Stimulated activated CD4-positive, alpha-beta T cell treated with anti-CD3 and anti-CD28 coated beads, Interleukin-12 subunit alpha, Interleukin-12 subunit beta, amount 100 ng/mL, for 48 hours (primary cell): ENCODE measurements around the gene NPTX1.

Source experiments
- DNase-seq, 3 donors: peaks; one replicate each; pipeline ENCODE4 v3.0.0-alpha.2; 2020; ENCODE audit warnings: low read depth in 2 of 3, low spot score in 1 of 3

Gene NPTX1

DNA sequence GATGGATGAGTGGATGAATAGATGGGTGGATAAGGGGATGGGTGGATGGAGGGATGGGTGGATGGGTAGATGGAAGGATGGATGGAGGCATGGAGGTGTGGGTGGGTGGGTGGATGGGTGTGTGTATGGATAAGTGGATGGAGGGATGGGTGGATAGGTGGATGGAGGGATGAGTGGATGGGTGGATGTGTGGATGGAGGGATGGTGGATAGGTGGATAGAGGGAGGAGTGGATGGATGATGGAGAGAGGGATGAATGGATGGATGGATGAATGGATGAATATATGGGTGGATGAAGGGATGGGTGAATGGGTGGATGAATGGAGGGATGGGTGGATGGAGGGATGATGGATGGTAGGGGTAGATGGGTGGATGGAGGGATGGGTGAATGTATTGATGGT, 27.5 kb upstream of the NPTX1 start:
- no peak for DNase-seq

DNA sequence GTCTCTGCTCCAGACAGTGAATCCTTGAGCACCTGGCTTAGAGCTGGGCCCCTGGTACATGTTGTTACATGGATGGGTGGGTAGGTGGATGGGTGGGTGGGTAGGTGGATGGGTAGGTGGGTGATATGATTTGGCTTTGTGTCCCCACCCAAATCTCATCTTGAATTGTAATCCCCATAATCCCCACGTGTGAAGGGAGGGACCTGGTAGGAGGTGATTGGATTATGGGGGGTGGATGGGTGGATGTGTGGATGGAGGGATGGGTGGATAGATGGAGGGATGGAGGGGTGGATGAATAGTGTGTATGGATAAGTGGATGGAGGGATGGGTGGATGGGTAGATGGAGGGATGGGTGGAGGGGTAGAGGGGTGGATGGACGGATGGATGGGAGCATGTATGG, 26.6 kb upstream of the NPTX1 start:
- DNase-seq = no peak

DNA sequence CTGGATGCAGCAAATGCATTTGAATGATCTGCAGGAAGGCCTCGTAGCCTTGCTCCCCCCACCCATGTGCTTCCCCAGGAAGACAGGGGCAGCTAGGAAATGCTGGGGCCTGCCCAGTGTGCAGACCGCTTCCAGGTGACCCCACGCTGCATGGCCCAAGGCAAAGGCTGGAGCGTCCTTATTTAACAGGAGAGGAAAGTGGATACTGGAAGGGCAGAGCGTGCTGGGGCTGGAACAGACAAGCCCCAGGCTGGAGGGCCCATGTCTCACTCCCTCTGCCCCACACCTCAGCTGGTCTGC, 26.1 kb upstream of the NPTX1 start:
- DNase-seq = no peak

DNA sequence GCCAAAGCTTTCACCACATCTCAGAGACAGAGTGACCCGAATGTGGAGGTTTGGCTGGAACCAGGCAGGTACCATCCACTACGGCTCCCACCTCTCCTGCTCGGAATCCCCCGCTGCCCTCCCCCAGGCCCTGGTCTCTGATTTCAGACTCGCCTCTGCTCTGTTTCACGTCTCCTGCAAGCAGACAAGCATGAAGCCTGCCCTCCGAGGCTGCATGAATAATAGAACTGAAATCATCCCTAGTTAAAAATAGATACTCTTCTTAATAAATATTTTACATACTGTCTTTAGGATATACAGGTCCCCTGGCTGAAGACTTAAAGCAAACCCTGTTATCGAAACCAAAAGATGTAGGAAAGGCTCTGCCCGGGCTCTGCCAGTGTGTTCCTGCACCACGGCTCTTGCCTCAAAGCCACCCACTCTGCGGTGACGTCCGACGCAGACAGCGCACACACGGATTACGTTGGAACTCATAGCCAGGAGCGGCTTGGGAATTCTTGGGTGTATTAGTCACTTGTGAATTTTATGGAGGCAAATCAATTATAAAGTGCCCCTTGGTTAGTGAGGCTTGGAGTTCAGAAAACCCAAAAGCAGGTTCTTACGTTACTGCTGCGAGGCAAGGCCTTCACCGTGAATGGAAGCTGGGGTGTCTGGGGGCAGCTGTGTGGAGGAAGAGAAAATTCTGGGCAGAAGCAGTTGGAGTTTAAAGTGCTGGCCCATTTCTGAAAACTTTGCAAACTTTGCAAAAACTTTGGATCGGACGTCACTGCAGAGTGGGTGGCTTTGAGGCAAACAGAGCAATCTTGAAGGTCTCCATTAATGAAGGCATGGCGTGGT, 25.6 kb upstream of the NPTX1 start:
- no peak for DNase-seq

DNA sequence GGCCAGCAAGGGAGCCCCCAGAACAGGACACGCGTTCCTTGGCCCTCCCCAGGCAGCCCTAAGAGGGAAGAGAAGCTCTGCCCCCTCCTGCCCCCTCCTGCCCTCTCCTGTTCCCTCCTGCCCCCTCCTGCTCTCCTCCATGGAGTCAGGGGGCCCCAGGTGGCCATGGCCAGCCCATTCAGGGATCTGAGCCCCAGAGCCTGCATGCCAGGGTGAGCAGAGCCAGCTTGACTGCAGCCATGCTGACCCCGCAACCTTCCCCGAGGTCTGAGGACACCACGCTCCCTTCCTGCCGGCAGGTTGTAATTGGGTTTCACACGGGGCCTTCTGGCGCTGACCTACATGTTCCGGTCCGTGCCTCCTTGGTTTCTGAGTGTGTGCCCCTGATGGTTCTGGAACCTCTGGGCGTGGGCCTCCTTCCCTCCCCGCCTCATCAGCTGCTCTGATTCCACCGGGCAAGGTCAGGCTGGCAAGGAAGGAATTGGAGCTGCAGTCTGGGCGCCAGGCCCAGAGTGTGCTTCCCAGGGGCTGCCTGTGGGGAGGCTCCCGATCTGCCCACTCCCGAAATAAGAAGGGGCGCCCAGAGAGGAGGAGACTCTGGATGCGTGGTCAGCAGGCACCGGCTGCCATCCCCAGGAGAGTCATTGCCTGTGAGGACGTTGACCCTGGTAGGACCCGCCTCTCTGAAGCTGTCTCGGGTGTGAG, 23.7 kb upstream of the NPTX1 start:
- DNase-seq = no peak

DNA sequence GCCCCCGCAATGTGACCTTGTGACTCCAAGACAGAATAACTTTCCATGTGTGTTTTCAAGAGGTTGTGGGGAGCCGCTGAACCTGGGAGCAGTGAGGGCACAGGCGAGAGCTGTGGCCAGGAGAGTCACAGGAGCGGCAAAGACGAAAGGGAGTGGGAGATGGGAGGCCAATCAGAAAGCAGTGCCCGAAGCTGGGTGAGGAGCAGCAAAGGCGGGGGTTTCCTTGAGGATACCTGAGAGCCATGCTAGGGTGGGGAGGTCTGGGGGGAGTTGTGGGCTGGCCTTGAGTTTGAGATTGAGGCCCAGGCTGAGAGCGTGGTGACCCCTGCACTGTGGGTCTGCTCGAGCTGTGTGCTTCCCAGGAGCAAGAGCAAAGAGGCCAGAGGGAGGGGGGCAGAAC, 23.2 kb upstream of the NPTX1 start:
- no peak for DNase-seq

DNA sequence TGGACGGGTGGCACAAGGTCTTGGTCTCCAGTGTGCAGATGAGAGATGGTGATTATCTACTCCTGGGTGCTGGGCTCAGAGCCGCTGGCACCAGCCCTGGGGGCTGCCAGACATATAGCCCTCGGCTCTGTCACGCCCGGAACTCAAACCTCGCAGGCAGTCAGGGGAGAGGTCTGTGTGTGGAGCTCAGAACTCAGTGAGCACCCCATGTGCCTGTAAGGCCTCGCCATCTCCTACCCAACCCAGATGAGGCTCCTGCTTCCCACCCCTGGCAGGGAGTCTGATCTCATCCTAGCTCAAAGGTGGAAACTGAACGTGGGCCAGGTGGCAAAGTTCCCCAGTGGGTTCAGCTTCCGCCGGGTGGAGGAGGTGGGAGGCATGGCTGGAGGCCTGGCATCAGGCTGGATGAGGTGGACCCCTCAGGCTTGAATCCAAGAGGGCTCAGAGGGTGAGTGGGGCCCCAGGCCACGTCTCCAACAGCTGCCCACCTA, 22.6 kb upstream of the NPTX1 start:
- DNase-seq = no peak

DNA sequence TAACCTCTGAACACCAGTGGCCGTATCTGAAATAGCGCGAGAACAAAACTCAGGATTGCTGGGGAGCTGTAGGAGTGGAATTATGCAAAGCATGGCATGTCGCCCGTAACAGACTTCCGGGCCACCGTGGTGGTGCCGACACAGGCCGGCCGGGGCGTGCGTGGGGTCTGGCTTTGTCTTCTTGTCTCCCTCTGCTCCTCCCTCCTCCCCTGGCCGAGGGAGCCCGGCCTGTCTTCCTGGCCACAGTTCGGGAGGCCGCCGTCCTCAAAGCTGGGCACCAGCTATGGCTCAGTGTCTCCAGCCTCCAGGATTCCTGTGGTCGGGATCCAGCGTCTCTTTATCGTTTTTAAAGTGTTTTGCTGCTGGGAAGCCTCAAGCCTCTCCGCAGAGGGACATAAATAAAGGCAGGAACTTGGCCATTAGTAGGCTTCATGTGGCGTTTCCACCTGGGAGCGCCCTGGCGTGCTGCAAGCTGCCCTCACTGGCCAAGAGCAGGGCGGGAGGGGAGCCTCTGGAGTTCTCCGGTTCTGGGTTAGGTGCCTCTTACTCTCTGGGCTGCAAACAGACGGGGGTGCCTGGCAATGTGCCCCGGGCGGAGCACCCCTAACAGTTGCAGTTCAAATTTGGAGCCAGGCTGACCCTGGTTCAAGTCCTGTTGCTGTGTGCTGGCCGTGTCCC, 22.0 kb upstream of the NPTX1 start:
- no peak for DNase-seq

DNA sequence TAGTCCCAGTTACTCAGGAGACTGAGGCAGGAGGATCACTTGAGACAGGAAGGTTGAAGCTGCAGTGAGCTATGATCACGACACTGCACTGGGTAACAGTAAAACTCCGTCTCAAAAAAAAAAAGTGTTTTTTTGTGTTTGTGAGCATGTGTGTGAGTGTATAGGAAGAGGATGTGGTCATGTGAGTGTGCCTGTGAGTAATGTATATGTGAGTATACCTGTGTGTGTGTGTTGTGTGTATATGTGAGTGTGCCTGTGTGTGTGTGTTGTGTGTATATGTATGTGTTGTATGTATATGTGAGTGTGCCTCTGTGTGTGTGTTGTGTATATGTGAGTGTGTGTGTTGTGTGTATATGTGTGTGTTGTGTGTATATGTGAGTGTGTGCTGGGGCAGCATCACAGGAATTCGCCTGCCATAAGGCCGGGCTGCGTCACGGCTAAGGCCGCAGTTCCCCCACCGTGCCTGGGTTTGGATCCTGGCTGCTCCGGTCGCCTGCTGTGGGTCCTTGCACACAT, 21.4 kb upstream of the NPTX1 start:
- DNase-seq = no peak

DNA sequence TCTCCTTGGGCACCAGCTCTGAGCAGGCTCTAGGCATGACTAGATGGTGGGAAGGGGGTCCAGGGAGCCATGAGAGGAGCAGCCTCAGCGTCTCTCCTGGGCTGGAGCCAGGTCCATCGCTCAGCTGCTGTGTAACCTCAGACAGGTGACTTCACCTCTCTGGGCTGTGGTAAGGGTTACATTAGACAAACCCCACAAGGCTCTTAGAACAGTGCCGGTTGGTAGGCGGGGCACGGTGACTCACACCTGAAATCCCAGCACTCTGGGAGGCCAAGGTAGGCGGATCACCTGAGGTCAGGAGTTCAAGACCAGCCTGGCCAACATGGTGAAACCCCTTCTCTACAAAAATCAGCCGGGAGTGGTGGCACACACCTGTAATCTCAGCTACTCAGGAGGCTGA, 18.1 kb upstream of the NPTX1 start:
- no peak for DNase-seq

DNA sequence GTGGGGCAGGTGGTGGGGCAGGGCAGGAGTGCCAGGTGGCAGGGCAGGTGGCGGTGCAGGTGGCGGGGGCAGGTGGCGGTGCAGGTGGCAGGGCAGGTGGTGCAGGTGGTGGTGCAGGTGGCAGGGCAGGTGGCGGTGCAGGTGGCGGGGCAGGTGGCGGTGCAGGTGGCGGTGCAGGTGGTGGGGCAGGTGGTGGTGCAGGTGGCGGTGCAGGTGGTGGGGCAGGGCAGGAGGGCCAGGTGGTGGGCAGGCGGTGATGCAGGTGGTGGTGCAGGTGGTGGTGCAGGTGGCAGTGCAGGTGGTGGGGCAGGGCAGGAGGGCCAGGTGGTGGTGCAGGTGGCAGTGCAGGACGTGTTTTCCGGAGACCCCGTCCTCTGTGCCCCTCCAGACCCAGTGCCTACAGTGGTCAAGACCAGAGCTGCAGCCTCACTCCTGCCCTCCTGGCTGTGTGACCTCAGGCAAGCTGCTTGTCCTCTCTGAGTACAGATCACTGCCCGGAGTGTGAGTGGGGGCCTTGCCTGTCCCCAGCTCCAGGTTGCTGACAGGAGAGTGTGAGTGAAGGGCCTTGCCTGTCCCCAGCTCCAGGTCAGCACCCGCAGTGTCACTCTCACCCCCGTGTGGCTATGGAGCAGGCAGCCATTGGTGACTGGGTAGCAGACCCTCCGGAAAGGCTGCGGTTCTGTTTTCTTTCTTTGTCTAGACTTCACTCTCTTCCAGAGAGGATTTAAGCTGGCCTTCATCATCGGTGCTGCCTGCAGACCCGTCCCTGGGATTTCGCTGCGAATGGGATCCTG, 16.1 kb upstream of the NPTX1 start:
- no peak for DNase-seq

DNA sequence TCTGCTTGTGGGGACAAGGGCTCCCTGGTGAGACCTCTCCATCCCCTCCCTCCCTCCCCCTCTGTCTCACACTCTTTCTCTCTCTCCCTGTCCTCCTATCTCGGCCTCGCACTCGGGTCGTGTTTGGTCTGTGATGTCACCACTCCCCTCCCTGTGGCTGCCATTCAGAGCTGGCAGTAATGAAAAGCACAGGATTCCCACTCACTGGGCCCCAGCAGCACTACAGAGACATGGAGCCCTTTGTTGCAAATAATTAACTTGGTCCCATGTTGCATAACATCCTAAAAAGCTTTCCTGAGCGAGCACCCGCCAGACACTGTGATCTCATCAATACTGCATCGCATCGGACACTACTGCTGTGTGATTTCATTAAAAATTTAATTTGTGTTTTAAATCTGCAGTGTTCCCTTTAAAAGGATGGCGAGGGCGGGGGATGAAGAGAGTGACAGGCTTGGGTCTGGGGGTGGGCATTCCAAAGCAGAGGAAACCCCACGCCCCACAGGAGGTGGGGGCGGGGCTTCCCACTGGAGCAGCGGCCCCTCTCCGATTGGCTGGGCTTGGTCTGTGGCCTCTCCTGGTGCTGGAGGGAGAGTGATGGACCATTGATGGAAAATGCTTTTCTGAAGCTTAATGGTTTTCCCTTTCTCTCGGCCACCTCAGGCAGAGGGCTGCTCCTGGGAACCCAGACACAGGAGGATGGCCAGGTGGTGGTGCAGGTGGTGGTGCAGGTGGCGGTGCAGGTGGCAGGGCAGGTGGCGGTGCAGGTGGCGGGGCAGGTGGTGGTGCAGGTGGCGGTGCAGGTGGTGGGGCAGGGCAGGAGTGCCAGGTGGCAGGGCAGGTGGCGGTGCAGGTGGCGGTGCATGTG, 15.3 kb upstream of the NPTX1 start:
- DNase-seq = no peak

DNA sequence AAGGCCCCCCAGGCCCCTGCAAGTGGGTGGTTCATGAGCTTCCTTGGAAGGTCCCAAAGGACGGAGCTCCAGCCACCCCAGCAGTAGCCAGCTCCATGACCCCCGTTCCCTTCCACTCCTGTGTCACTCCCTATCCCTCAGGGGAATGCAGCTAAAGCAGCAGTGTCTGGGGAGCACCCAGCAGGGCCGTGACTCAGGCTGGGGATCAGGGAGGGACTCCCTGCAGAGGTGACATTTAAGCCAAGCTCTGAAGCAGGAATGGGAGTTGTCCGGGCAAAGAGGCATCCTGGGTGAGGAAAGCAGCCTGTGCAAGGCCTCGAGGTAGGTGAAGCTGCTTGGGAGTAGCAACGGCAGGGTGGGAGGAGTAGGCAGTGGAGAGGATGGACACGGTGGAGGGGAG, 11.1 kb upstream of the NPTX1 start:
- no peak for DNase-seq

DNA sequence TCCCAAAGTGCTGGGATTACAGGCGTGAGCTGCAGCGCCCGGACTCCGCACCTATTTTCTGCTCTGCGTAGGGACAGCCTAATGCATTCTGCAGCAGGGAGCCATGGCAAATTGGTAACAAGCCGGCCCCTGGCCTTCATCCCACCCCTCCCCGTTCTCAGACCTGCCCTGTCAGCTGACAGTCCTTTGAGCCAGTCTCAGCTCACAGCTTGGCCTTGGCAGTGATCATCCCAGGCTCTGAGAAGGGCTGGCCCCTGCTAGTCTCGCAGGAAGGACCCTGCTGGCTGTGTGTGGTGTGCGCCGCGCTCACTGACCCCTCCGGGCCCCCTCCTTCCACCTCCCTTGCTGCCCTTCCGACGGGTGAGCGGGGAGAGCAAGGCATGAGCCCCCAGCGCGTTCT, 10.3 kb upstream of the NPTX1 start:
- DNase-seq = no peak

DNA sequence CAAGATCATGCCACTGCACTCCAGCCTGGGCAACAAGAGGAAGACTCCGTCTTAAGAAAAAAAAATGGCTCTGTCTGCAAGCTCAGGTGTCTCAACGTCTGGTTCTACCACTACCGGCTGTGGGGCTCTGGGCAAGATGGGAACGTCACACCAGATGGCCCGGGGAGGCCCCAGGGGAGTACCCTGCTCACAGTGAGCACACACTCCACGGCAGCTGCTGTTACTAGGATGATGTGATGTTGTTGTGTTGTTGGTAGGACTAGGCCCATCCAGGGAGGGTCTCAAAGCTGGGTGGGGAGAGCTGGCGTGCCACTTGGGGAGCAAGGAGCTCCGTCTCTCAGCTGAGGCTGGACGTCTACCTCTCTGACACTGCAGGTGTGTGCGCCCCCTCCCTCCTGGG, 9.4 kb upstream of the NPTX1 start:
- no peak for DNase-seq

DNA sequence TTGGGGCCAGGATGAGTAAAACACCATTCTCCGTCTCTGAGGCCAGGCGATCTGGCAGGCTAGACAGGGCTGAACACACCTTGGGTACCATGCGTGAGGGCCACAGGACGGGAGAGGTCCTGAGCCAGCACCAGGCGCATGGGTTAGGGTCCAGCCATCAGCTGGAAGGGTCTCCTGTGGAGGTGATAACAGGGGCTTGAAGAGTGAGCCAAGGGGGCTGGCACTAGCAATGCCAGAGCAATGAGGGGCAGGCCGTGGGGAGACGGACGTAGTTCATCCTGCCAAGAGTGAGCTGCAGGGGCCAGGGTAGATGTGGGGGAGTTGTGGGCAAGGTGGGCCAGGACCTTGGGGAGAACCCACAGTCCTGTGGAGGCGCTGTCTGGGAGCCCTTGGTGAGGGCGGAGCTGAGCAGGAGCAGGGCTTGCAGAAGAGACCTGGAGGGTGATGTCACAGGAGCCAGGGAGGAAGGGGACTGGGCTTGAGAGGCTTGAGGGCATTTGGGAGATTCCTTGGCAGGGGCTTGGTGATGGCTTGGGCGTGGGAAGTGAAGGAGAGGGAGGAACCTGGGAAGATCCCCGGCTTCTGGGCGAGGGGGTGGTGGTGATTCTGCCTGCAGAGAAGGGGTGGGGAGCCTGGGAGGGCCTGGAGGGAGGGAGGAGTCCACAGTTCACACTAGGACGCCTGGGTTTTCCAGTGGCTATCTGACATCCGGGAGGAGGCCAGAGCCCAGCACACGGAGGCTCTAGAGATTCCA, 6.3 kb upstream of the NPTX1 start:
- no peak for DNase-seq

DNA sequence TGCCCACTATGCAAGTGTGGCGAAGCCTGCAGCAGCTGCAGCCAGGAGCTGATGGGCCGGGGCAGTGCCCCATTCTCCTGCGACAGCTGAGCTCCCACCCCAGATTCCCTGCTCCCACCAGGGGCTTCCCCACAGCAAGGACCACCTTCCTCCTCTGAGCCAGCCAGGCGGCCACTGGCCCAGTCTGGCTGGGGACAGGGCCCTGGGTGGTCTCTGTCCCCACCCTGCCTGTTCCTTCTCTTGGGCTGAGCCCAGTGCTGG, 5.6 kb upstream of the NPTX1 start:
- no peak for DNase-seq

DNA sequence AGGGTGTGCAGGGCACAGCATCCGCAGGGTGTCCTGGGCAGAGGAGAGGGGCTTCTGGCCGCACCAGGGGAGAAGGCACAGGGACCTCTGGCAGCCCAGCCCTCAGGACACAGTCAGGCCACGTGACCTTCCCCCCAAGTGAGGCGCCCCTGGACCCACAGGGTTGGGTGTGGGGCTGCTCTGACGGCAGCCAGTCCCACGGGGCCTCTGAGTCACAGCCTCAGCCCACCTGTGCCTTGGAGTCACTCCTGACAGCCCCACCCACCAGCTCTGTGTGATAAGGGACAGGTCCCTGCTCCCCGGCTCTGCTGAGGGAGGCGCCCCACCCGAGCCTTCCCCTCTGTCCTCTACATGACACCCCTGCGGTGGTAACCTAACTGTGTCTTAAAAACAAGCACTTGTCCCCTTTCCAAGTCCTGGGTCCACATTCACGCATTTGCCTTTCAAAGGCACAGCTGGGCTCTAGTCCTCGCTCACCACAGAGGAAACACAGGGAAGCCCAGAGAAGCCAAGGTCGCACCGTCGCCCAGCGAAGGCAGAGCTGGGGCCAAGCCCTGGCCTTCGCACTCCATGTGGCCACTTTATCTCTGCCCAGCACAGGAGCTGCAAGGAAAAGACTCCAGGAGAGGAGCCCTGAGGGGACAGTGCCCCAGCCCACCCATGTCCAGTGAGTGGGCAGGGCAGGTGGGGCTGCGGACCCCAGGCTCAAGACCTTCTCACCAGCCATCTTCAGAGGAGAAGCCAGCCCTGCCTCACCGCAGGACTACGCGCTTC, 5.1 kb upstream of the NPTX1 start:
- no peak for DNase-seq

DNA sequence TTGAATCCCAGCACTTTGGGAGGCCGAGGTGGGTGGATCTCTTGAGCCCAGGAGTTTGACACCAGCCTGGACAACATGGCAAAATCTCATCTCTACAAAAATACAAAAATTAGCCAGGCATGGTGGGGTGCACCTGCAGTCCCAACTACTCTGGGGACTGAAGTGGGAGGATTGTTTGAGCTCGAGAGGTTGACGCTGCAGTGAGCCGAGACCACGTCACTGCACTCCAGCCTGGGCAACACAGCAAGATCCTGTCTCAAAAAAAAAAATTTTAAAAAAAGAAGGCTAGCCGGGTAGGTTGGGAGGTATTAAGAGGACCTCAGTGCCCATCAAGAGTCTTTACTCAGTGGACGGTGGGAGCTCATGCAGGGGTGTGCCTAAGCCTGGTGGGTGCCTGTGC, 3.8 kb upstream of the NPTX1 start:
- no peak for DNase-seq
